Central memory CD8-positive, alpha-beta T cell (primary cell): ENCODE data around the gene NOC2L.
A peak's percentile ranks its signal among the peaks of the same experiment; 100 is the strongest.

Experiments used
- ATAC-seq: fragments of 150-1000 bp; cut with Tn5 transposase; replicated peaks from 2 replicates; pipeline ENCODE4 v1.10.0; 2022; ENCODE audit warnings: mild to moderate bottlenecking, moderate FRiP score, moderate number of reproducible peaks; ENCODE audit not compliant: poor library complexity, severe bottlenecking; ENCODE audit errors: extremely low read depth
- DNase-seq, 2 donors: peaks; one replicate each; pipeline ENCODE4 v3.0.0; 2021; ENCODE audit warnings: low spot score in 2 of 2
- H3K27ac Mint-ChIP-seq: one replicate; pipeline ENCODE4 v1.8.0; 2022; ENCODE audit warnings: low read depth, mild to moderate bottlenecking, moderate library complexity, mixed read lengths
- H3K27me3 Mint-ChIP-seq: one replicate; pipeline ENCODE4 v1.8.0; 2022; ENCODE audit warnings: mixed read lengths
- H3K36me3 Mint-ChIP-seq: one replicate; pipeline ENCODE4 v1.8.0; 2022; ENCODE audit warnings: mild to moderate bottlenecking, moderate library complexity, mixed read lengths; ENCODE audit not compliant: insufficient read depth
- H3K4me1 Mint-ChIP-seq: one replicate; pipeline ENCODE4 v1.8.0; 2022; ENCODE audit warnings: mixed read lengths
- H3K4me3 Mint-ChIP-seq: one replicate; pipeline ENCODE4 v1.8.0; 2022; ENCODE audit warnings: mild to moderate bottlenecking, moderate library complexity, mixed read lengths
- H3K9me3 Mint-ChIP-seq: one replicate; pipeline ENCODE4 v1.8.0; 2022; ENCODE audit warnings: mixed read lengths

NOC2L gene

DNA sequence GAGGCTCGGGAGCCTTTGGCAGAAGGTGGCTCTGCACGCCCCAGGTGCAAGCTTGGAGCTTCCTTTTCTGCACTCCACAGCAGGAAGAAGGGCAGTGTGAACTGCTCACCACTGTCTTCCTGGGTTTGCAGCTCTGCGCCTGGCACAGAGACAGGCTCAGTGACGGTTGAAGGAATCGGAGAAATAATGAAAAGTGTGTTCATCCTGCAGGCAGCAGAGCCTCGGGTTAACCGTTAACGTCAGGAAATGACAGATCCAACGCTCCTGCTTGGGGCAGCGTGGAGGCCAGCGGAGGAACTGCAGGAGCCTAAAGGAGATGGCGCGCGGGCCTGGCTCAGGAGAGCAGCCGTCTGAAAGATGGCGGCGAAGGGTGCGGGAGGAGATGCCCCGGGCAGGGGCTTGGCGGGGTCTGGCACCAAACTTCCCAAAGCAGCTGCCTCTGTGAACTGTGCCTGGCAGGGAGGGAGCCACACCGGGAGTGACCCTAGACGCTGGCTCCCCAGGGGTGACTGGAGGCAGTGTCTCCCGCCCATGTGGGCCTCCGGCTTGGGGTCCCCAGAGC is 46.2 kb downstream of the NOC2L start:
- ATAC-seq = no peak
- Mint-ChIP-seq H3K27me3 (peaks cover 70% of the 10 kb centered on the region), H3K4me3 (no peak overlapping the region), H3K4me1 (peaks cover 13% of the 10 kb centered on the region), H3K9me3 (no peaks in the 10 kb centered on the region), H3K36me3 (peaks cover 1% of the 10 kb centered on the region), H3K27ac (no peak overlapping the region)
- no peak for DNase-seq

DNA sequence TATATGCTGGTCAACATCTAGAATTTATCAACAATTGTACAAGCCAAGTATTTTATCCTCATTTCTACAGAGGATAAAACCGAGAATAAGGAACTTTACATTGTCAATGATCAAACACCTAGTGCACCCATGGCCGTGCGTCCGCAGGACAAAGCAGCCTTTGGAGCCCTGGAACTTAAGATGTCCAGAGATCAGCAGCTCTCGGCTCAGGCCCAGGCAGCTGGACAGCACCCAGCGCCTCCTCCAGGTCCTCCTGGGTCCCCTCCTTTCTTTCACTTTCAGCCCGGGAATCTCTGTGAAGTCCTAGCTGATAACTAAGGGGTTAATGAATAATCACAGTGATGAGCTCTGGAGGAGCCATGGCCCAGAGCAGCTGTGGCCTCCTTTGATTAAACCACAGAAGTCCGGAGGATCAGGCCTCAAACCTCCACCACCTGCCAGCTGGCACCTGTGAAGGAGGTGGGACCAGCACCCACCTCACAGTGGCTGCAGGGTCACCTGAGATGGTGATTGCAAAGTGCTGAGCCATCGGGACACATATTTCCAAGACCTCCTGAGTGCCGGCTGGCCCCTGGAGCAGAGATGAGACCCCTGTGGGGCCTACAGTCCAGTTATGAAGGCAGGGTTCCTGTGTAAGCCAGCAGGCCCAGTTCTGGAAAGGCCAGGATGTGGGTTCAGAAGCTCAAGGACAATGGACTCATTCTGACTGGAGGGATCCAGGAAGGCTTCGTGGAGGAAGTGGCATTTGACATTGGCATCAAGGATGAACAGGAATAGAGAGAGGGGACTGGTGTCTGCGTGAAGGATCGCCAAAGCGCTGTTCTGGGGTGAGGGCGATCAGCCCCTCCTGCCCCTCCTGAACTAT is 46.9 kb downstream of the NOC2L start:
- Mint-ChIP-seq H3K4me3 (no peak overlapping the region), H3K27ac (no peak overlapping the region), H3K36me3 (peaks cover 1% of the 10 kb centered on the region), H3K9me3 (no peaks in the 10 kb centered on the region), H3K4me1 (peaks cover 13% of the 10 kb centered on the region), H3K27me3 (peaks cover 68% of the 10 kb centered on the region)
- ATAC-seq = no peak
- no peak for DNase-seq

DNA sequence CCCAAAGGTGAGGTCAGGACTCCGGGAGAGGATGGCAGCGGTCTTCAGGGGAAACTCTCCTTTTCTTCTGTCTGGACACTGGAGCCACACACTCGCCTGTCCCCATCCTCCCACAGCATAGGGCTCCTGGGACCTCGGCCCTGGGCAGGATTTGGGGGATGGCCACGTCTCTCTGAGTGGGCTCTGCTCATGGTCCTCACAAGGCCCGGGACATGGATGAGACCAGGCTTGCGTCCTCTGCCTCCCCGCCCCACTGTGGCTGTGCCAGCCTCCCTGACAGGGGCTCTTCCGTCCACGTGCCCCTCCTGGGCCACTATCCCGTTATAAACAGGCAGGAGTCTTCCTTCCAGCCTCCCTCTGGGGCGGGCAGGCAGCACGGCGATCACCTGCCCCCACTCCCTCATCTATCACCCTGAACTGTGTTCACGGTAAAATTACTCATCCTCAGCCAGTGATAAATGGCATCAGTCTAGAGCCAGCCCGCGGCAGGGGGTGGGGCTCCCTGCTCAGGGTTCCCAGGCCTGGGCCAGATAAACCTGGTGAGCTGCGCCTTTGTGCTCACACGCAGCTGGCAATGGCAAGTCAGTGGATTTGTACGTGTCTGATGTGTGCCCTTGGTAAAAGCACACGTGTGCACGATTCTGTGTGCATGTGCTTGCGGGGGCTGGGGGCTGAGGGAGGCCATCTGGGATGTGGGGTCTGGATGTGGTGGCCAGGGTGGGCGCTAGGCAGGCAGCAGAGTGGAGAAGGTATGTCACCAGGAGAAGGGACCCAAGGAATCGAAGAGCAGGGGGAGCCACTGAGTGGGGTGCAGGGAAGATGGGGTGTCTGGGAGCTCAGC is 48.0 kb downstream of the NOC2L start:
- H3K27me3 Mint-ChIP-seq = peaks cover 73% of the 10 kb centered on the region
- H3K4me1 Mint-ChIP-seq = peaks cover 13% of the 10 kb centered on the region
- no peak overlapping the region for H3K27ac Mint-ChIP-seq
- no peak overlapping the region for H3K4me3 Mint-ChIP-seq
- no peak for DNase-seq
- H3K9me3 Mint-ChIP-seq = no peaks in the 10 kb centered on the region
- no peak for ATAC-seq
- peaks cover 1% of the 10 kb centered on the region for H3K36me3 Mint-ChIP-seq

DNA sequence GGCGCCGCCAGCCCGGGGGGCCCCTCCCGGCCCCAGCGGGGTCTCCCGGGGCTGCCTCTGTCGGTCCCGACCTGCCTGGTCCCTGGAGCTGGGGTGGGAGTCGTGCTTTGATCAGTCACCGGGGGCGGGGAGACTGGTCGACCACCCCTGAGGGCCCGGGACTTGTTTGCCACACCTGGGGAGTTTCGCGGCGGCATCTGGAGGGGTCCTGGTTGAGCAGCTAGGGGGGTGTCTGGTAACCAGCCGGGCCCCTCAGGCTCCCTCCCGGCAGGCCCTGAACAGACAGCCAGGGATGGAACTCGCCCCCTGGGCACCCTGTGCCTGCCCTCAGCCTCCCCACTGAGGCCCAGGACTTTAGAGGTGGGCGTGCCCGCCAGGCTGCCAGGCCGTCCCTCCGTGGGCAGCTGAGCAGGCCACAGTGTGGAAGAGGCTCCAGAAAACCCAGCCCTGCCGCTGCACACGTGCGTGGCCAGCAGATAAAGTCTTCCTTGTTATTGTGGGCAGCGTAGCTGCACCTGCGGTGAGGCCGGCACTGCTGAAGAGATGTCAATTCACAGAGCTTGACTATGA is 48.7 kb downstream of the NOC2L start:
- Mint-ChIP-seq H3K4me3 (no peak overlapping the region), H3K36me3 (peaks cover 6% of the 10 kb centered on the region), H3K9me3 (no peaks in the 10 kb centered on the region), H3K27ac (no peak overlapping the region), H3K27me3 (peaks cover 69% of the 10 kb centered on the region), H3K4me1 (peaks cover 13% of the 10 kb centered on the region)
- ATAC-seq (no peak), DNase-seq (no peak)

DNA sequence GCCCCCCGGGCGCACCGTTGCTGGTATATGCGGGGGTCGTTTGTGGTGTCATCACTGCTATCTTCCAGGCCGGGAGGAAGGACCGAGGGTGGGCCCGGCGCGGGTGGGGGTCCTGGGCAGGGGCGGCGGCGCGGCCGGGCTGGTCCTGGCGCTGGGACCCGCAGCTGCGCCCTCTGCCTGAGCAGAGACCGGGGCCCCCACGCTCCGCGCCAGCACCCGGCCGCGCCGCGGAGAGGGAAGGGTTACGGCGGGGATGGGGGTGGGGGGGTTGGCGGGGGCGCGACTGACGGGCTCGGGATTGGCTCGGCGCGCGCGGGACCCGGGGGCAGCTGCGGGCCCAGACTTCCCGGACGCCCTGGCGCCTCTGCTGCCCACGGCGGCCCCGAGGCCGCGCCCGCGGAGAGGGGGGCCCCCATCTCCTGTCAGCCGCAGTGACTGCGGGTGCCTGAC is 49.2 kb downstream of the NOC2L start:
- no peaks in the 10 kb centered on the region for H3K9me3 Mint-ChIP-seq
- no peak for ATAC-seq
- H3K4me1 Mint-ChIP-seq = peaks cover 13% of the 10 kb centered on the region
- no peak for DNase-seq
- peaks cover 64% of the 10 kb centered on the region for H3K27me3 Mint-ChIP-seq
- no peak overlapping the region for H3K4me3 Mint-ChIP-seq
- peaks cover 7% of the 10 kb centered on the region for H3K36me3 Mint-ChIP-seq
- no peak overlapping the region for H3K27ac Mint-ChIP-seq

DNA sequence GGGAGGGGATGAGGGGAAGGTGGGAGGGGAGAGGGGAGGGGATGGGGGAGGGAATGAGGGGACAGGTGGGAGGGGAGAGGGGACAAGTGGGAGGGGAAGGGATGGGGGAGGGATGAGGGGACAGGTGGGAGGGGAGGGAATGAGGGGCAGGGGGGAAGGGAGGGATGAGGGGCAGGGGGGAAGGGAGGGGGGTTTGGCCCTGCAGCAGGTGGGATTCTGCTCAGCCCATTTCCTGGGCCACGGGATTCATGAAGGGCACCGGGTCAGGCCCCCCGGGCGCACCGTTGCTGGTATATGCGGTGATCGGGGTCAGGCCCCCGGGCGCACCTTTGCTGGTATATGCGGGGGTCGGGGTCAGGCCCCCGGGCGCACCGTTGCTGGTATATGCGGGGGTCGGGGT is 50.4 kb downstream of the NOC2L start:
- peaks cover 13% of the 10 kb centered on the region for H3K4me1 Mint-ChIP-seq
- H3K27me3 Mint-ChIP-seq = peaks cover 51% of the 10 kb centered on the region
- H3K36me3 Mint-ChIP-seq = peaks cover 10% of the 10 kb centered on the region

DNA sequence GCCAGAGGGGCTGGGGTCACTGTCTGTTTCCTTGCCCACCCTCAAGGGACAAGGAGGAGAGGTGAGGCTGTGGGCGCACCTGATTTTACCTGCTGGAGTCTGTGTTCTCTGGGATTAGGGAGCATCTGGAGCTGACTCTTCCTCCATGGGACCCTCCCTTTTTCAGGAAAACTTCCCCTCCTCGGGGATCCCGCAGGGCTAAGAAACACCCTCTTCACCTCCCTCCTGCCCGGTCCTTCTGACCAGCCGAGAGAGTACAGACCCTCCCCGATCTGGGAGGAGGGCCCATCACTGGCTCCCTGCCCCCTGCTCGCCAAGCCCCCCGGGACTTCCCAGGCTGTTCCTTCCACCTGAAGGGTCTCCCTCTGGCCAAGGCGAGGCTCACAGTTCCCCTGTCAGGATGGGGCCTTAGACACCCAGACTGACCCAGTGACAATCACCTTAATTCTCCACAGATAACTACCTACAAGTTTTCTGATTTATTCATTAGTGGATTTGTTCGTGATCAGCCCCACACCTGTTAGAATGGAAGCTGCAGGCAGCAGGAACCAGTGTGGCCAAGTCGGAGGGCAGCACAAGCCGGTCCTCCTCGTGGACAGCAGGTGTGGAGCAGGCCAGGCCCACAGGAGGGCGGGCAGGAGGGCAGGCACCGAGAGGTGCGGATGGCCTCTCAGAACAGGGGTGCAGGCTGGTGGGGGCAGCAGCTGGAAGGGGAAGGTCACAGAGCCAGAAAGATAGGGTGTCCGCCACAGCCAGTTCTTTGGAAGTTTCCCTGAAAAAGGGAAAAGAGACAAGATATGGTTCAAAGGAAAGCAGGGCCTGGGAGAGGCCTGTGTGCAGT is 51.2 kb downstream of the NOC2L start:
- H3K36me3 Mint-ChIP-seq = peaks cover 10% of the 10 kb centered on the region
- H3K4me1 Mint-ChIP-seq = peaks cover 12% of the 10 kb centered on the region
- no peak for DNase-seq
- H3K27me3 Mint-ChIP-seq = peaks cover 43% of the 10 kb centered on the region
- no peak overlapping the region for H3K4me3 Mint-ChIP-seq
- ATAC-seq = no peak
- H3K9me3 Mint-ChIP-seq = no peaks in the 10 kb centered on the region
- H3K27ac Mint-ChIP-seq = no peak overlapping the region

More for the DNA sequence above, 50.4 kb downstream of the NOC2L start:
- no peak for DNase-seq
- Mint-ChIP-seq H3K4me3 (no peak overlapping the region), H3K9me3 (no peaks in the 10 kb centered on the region), H3K27ac (no peak overlapping the region)
- no peak for ATAC-seq

DNA sequence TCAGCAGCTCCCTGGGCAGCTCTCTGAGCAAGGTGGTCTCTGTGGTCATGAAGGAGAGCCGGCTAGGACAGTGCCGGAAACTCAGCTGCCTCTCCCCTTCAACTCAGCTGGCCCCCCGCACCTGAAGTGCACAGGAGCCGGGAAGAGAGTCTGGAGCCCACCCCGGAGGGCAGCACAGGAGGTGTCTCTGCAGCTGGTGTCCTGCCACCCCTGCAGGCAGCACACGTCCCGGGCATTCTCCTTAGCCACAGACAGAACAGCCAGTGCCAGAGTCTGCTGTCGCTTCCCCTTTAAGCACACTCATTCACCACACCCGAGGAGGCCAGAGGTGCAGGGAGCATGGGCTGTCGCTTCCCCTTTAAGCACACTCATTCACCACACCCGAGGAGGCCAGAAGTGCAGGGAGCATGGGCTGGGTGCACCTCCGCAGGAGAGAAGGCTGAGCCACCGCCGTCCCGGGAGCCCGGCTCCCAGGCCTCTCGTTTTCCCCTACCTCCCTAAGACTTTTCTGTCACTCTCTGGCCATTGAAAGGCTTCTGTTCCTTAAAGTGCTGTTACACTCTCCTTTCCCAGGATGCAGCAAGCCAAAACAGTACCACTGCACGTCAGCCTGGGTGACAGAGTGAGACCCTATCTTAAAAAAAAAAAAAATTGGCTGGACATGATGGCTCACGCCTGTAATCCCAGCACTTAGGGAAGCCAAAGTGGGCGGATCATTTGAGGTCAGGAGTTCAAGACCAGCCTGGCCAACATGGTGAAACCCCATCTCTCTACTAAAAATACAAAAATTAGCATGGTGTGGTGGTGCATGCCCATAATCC is 52.2 kb downstream of the NOC2L start:
- H3K4me1 Mint-ChIP-seq = peaks cover 5% of the 10 kb centered on the region

DNA sequence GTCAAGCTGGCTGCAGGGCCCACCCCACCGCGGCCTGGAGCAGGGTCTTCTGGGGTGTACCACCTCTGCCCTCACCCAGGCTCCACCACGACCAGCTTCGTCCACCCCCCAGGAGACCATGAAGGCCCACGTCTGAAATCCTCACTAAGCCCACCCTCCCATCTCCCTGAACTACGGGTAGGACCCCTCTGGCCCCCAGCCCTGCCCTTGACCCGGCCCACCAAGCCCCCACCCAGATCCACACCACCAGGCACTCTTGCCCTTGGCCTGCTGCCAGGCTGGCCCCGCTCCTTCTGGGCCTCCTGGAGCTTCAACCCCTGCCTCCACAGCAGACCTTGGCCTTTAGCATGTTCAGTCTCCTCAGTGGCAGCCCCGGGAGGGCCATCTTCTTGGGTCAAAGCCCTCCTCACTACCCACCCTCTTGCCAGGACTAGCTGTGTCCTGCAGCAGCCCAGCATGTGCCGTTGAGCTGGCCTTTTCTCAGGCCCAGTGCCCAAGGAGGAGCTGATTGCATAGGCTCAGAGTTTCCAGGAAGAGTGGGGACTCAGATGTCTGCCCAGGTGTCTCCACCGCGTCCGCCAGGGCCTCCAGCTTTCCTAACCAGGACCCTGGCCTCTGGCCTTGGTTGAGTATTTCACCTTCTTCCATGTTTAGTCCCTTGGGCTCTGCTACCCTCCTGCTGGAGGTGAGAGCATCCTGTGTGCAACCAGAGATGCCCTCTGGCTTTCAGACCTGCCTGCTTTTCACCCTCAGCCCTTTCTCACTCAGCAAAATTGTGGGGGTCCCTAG is 53.1 kb downstream of the NOC2L start:
- no peak for ATAC-seq
- Mint-ChIP-seq H3K4me3 (peak overlapping the region; percentile 73), H3K36me3 (peaks cover 9% of the 10 kb centered on the region), H3K27ac (no peak overlapping the region), H3K4me1 (no peaks in the 10 kb centered on the region), H3K27me3 (peaks cover 29% of the 10 kb centered on the region), H3K9me3 (no peaks in the 10 kb centered on the region)
- peak in 1 of 2 donors; percentile 9 for DNase-seq

More for the DNA sequence above, 52.2 kb downstream of the NOC2L start:
- Mint-ChIP-seq H3K27me3 (peaks cover 34% of the 10 kb centered on the region), H3K27ac (no peak overlapping the region), H3K36me3 (peaks cover 9% of the 10 kb centered on the region), H3K4me3 (peak overlapping the region; percentile 73), H3K9me3 (no peaks in the 10 kb centered on the region)
- DNase-seq (peak in 1 of 2 donors; percentile 10), ATAC-seq (no peak)

DNA sequence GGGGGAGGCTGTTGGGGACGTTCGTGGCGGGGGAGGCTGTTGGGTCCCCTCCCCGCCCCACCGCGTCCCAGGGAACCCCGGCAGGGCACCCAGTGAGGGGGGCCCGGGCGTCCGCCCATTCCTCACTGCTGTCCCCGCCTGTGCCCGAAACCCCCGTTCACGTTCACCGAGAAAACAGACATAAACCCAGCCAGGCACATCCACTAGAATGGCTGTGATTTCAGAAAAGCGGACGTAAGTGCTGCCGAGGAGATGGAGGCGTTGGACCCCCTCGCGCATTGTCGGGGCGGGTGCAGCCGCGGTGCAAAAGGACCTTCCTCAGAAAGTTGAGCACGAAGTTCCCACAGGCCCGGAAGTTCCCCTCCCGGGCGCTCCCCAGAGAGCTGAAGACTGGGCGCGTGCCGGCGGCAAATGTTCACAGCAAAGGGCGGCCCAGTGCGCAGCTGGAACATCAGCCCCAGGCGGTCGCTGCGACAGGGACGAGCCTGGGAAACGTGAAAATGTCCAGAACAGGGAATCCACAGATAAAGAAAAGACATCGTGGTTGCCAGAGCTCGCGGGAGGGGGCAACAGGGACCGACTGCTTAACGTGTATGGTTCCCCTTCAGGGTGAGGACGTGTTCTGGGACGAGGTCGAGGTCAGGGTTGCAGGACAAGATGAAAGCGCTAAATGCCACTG is 53.8 kb downstream of the NOC2L start:
- Mint-ChIP-seq H3K27ac (no peak overlapping the region), H3K27me3 (peaks cover 32% of the 10 kb centered on the region), H3K36me3 (peaks cover 9% of the 10 kb centered on the region), H3K9me3 (no peaks in the 10 kb centered on the region), H3K4me3 (peak overlapping the region; percentile 73), H3K4me1 (no peaks in the 10 kb centered on the region)
- peak in 1 of 2 donors; percentile 9 for DNase-seq
- ATAC-seq = no peak
